8988T (cell line): Measurements from ENCODE around the gene TRPV6.

Experiments
- DNase-seq: peaks from one replicate; pipeline ENCODE4 v3.0.0; 2011

Gene TRPV6

DNA sequence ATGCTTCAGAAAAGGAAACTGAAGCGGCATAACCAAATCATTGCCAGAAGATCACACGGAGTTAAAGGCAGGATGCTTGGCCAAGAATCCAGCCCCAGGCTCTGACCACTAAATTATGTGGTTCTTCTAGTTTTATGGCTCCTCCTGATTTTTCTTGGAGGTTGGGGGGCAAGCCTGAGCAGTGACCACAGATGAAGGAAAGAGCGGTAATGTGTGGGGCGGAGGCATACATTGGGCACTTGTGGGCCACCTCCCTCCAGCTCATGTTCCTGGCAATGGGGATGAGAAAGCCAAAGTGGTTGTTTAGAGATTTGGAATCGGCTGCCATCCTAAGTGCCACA is 3.2 kb downstream of the TRPV6 start:
- no peak for DNase-seq

DNA sequence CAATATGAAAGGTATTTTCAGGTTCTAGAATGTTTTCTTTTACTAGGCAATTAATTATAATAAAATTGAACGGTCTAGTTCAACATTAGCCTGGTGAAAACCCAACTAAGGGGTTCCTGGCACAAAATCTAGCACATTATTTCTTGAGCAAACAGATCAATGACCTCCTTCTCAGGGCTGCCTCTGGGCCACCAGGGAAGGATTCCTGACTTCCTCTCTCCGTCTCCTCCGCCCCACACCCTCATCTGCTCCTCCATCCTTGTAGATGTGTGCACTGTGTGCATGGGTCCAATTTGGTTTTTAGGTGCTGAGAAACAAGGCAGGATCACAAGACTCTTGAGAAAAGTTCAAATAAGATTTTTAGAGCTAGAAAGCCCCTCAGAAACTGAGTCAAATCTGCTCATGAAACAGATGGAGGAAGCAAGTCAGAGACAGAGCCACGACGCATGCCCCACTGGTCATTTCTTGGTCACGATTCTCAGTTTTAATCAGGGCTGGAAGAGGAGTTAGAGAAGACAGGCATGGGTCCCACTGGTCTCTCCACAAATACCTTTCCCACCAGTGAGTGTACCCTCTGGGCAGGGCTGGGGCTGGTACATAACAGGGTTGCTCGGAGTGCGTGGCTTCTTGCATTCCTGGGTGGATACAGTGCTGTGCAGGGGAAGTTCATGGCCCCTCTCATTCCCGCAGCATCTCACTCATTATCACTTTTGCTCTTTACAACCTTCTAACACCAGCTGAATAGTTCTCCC is 3.8 kb downstream of the TRPV6 start:
- DNase-seq, result no peak

DNA sequence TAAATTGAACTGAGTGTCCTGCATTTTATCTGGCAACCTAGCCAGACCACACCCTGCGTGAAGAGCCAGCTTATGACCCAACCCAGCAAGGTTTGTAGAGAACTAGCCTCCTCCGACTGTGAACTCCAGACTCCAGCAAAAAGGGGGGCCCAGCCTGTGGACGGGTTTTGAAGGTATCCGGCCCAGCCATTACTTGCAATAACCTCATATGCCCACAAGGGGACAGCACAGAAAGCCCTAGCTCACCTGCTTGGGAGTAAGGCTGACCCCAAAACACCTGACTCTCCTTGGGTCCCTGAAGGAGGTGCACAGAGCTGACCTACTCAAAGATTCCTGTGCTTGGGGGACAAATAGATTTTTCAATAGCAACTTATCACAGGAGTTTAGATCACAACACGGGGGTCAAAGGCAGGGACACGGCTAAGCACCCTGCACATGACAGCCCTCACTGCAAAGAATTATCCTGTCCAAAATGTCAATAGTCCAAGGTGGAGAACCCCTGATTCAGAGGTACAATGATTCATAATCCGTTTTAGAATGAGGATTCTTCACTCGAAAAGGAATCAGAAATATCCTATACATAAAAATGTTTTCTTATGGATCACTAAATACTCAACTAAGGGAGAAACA is 4.6 kb downstream of the TRPV6 start:
- no peak for DNase-seq

DNA sequence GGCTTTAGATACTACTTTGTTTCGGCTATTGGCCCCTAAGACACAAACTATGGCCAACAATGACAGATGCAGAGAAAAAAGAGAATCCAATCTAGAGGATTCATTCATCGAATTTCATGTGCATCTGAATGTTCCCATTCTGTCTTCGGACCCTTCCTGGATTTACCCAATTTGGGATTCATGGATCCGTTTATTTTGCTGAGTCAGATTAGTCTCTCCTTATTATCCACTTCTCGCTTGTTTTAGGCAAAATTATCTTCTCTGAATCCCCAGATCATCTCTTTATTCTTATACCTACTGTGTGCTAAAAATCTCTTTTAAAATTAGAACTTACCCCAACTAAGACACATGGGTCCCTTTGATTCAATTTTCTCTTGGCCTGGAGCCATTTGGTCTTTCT is 6.5 kb downstream of the TRPV6 start:
- no peak for DNase-seq

DNA sequence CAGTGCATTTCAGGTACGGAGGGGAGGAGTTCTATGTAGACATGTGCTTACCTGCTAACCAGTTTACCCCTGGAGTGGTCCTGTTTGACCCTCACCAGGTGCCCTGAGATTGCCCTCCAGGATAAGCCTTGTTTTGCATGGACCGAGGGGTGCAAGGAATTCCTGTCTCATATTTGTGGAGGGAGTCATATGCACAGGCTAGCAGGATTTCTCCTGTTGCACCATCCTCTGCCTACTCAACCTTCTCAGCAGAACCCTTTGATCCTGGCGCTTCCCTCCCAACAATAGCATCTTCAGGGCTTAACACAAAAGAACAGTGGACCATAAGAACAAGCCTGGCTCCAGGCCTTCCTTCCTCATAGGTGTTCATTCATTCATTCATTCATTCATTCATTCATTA is 7.2 kb downstream of the TRPV6 start:
- no peak for DNase-seq

DNA sequence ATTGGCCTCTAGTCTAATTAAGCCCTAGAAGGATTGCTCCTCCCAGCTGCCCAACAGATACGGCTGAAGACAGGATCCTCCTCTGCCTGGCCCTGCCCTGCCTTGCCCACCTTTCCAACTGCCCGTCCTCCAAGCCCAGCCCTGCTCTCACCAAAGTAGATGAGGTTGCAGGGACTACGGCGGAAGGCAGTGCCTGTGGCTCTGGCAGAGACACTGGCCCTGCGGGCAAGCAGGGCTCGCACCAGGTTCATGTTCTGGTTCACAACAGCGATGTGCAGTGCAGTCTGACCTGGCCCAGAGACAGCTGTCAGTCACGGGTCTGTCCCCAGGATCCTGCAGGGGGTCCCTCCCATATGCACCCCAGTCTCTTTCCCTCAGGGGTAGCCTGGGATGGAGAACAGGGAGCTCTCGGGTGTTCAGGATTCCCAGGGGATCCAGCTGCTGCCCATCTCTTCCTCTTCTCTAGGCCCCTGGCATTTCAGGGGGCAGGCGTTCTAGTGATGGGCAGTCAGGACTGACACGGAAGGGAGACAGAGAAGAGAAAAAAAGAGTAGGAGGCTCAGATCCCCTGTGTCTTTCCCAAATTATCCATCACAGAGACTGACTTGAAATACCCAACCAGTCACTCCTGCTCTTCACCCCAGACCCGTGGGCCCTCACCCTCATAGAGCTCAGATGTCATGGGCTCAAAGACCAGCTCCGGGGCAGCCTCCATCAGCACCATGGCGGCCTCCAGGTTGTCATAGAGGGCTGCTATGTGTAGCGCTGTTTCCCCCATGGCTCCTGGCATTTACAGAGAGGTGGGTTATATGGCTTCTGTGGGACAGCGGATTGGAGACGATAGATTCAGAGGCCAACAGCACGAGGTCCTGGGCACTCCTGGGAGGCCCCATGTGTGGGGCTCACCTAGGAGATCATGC is 8.3 kb downstream of the TRPV6 start:
- no peak for DNase-seq

DNA sequence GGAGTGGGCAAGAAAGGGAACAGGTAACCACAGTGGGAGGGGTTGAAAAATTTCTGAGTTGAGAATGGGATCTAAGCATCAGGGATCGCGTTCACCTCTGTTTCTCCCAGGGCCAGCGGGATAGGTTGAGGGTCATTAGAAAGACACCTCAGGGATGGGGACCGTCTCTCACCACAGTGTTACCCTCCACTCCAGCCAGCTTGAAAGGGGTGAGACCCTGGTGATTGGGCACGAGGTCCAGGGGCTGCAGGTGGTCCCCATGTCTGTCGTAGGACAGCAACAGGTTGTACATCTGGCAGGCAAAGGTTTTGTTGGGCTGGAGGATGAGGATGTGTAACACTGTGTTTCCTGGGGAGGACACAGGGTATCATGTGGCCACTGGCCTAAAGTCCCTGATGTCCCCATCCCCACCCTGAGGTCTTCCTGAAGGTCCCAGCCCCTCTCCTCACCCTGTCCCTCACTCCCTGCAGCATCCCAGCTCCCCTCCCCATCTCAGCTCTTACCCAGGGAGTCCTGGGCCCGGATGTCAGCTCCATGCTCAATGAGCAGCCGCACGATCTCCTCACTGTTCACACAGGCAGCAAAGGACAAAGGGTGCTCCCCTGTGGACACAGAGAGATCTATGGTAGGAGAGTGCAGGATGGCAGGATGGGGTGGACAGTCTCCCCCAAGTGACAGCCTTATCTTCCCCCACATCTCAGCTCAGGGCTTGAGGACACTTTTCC is 9.1 kb downstream of the TRPV6 start:
- DNase-seq, result no peak

DNA sequence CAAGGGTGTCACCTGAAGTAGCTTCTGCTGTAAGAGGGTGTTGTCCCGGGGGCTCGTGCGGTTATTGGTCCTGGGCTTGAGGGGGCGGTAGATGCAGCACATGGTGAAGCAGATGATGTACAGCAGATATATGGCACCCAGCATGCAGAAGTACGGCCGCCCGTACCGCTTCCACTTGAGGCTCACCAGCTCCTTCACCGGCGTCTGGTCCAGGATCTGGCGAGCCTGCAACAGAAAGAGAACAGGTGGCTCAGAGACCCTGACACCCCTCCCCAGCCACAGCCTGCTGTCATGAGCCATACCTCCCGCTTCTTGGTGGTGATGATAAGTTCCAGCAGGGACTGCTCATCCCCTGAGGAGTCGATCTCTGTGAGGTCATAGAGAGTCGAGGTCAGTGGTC is 10.1 kb downstream of the TRPV6 start:
- DNase-seq, result no peak

DNA sequence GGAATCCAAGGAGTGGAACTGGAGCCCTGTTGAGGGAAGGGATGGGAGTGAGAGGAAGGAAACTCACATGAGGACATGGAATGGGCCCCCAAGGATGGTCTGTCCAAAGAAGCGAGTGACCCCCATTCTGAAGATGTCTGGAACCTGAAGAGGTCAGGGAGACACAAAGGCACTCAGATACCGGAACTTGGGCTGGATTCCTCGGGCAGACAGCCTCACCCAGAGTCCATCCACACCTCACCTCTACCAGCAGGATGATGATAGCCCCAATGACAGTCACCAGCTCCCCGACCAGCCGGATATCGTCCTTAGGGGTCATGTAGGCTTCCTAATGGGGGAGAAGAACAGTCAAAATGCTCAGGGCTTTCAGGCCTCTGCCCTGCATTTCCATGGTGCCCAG is 10.7 kb downstream of the TRPV6 start:
- no peak for DNase-seq

DNA sequence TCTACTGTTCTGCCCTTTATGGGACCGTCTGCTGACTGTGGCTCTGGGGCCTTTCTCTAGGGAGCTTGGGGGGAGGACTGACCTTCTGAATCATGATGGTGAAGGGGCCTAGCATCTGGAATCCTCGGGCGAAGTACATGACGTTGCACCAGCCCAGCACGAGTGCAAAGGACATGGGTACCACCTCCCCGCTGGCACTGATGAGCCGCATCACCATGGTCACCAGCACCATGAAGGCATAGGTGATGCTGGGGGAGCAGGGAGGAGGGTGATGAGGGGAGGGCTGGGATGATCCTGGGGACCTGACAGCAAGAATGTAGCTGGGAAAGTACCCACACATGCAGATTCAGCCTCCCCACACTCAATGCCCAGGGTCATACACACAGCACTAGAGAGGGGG is 11.1 kb downstream of the TRPV6 start:
- DNase-seq, result no peak

DNA sequence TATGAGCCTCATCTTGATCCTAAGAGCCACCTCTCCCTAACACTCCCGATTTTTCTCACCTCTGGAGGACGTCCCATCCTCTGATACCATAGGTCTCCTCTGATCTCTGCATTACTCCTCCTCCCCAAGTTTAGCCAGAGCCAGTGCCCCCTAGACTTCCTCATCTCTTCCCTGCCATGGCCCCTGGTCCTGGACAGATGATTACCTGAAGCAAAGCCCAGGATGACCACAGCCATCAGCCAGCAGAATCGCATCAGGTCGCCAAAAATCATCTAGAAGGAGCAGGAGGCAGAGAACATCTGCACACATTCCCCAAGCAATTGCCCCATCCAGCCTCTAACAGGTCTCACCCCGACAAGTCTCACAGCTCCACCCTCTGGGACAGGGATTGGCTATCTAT is 11.7 kb downstream of the TRPV6 start:
- DNase-seq, result no peak

DNA sequence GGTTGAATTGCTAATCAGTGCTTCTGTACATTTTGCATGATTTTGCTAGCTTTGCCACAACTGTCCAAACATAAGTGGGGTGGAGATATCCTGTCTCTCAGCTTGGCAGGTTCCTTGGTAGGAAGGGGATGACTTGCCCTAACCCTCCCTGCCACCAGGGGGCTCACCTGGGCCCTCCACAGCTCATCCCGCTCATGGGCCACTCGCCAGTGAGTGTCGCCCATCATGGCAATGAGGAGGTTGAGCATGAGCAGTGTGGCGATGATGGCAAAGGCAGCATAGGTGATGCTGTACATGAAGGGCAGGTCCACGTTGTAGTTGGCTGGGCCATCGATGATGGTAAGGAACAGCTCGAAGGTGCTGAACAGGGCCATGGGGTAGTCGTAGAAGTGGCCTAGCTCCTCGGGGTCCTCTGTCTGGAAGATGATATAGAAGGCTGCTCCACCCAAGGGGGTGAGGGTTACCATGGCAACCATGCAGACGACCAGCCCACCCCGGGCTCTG is 12.2 kb downstream of the TRPV6 start:
- DNase-seq, result no peak

DNA sequence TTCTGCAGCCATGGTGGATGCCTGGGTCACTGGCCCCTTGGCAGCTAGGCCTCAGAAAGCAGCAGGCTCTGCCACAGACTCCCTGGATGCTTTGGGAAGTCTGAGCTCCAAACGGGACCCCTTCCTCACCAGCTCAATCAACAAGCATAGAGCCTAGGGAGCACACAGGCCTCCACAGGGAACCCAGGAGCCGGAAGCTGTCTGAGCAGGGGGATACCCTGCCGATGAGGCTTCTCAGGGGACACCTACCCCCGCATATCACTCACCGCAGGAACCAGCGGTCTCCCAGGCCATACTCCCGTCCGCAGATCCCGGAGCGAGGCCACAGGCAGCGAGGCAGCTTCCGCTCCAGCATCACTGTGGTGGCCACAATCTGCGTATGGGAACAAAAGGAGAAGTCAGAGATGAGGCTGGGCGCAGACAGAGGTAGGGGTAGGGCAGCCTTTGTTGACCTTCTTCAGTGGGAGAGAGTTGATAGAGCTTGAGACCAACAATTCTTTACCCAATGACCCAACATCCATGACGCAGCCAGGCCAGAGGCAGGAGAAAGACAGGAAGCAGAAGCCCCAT is 13.4 kb downstream of the TRPV6 start:
- no peak for DNase-seq

DNA sequence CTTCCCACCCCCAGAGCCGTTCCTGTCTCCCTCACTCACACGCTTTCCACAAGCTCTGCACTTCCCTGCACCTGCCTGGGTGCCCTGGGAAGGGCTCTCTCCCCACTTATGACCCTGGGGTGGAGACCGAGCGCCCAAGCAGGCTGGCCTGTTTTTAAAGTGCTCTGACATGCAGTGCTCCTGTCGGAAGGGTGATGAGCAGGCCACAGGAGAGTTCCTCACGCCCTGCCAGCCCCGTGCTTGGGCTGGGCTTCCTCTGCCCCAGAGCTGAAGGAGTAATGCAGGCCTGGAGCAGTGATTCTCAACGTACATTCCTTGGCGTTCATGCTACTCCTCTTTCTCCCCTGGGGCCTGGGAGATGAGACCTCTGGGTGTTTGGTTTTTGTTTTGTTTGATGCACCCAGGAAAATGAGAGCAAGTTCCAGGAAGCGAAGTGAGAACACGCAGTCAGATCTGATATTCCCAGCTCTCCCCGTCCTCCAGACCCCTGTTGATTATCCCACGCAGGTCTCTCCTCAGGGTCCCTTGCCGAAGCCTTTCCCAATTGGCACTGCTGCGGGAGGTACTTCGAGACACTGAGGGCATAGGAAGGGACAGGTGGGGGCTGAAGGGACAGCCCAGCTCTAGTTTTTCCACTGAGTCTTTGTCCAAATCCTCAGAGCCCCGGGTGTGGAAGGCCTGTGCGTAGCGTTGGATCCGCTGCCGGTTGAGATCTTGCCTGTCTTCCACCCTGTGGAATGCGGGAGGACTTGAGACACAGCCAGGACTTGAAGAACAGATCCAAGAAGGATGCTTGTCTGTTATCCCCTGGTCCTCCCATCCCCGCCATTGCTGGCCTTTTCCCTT is 14.1 kb downstream of the TRPV6 start:
- DNase-seq, result no peak

DNA sequence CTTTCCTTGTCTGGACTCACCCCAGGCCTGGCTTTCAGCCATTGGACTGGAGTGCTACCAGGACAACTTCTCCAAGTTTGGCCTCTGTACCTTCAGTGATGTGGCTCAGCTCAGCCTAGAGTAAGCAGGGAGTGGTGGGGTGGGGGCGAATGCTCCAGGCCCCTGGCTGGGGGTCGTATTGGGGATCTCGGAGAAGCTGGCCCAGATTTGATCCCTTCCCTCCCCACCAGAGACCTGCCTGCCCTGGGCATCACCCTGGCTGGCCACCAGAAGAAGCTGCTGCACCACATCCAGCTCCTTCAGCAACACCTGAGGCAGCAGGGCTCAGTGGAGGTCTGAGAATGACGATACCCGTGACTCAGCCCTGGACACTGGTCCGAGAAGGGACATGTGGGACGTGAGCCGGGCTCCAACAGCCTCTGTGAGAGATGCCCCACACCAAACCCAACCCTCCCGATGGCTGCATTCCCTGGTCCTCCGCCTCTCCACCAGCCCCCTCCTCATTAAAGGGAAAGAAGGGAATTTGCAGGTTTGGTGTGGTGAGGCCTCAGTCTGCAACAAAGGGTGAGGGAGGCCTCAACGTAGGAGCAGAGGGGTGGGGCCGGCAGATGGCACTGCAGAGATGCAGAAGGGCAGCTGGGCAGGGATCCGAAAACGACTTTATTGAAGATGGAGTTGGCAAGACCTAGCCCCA is 14.8 kb downstream of the TRPV6 start:
- no peak for DNase-seq

DNA sequence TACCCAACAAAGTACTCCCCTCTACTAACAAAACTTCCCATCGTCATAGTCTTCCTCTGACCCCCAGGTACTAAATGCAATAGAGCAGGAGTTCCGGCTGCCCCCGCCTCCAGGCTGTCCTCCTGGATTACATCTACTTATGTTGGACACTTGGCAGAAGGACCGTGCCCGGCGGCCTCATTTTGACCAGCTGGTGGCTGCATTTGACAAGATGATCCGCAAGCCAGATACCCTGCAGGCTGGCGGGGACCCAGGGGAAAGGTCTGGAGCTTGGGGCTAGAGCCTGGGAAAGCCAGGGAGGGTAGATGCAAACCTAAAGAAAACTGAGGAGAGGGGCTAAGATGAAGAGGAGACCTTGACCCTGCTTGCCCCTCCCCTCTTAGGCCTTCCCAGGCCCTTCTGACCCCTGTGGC is 15.4 kb downstream of the TRPV6 start:
- DNase-seq, result no peak

DNA sequence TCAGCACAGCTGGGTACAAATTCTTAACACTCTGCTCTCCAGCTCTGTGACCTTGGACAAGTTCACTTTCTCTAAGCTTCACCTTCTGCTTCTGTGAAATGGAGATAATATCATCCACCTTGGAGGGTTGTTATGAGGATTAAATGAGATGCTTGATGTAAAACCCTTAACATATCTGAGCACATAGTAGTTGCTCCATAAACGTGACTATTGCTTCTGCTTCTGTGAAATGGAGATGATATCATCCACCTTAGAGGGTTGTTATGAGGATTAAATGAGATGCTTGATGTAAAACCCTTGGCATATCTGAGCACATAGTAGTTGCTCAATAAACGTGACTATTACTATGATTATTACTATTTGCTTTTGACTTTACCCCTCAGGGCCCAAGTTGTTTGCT is 16.1 kb downstream of the TRPV6 start:
- no peak for DNase-seq

DNA sequence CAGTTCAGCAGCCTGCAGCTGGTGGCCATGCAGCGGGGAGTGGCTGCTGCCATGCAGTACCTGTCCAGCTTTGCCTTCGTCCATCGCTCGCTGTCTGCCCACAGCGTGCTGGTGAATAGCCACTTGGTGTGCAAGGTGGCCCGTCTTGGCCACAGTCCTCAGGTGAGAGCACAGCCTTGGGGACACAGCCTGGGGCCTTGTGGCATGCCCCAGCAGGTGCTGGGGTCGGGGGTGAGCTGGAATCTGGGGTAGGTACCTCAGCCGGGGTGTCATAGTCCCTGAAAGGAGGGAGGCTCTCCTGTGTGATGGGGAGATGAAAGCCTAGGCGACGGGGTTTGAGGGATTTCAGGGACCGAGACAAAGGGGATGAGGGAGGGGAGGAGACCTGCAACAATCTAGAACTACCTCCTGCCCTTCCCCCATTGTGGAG is 16.5 kb downstream of the TRPV6 start:
- no peak for DNase-seq

DNA sequence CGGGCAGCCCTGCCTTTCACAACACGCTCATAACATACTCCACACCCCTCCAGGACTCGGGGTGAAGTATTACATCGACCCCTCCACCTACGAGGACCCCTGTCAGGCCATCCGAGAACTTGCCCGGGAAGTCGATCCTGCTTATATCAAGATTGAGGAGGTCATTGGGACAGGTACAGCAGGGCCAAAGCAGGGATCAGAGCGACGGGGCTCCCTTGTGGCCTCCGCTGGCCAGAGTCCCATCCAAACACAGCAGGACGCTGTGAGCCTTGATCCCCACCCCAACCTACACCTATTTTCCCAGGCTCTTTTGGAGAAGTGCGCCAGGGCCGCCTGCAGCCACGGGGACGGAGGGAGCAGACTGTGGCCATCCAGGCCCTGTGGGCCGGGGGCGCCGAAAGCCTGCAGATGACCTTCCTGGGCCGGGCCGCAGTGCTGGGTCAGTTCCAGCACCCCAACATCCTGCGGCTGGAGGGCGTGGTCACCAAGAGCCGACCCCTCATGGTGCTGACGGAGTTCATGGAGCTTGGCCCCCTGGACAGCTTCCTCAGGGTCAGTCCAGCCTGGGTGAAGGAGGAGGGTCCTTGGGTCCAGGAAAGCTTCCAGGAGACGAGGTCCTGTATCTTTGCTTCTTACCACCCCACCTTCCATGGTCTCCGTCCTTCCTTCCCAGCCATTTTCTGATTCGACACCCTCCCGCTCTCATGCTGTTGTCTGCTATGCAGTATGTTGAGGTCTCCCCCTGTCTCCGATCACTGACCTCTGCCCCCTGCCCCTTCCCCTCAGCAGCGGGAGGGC is 17.2 kb downstream of the TRPV6 start:
- no peak for DNase-seq
